HL-60 (cell line): ENCODE measurements around the gene NTRK2.

ENCODE experiments used
- CTCF ChIP-seq: IDR thresholded peaks from one replicate; pipeline ENCODE4 v1.5.1; 2011; ENCODE audit warnings: low read length, control low read depth, inconsistent platforms; ENCODE audit not compliant: insufficient read depth
- POLR2AphosphoS5 ChIP-seq: IDR thresholded peaks from 2 replicates; pipeline ENCODE4 v1.6.1; 2012; ENCODE audit warnings: low read depth

- TF ChIP-seq CTCF (no peak), POLR2AphosphoS5 (no peak)
These were observed 283.8 kb downstream of the NTRK2 start for GRCh38 chr9:84953252-84953773.
